NCI-H1417 treated with DMSO at 0.1 percent for 48 hours (cell line): ENCODE measurements around the gene MYO1F.
"Not testable (repeated sequence)": the region's sequence is repeated elsewhere in the genome, so short reads cannot be mapped to it uniquely, and the experiment has no call there.

Source experiments
- DNase-seq: peaks from one replicate; lab custom pipeline; 2025; lab: John Stamatoyannopoulos, UW

Gene MYO1F

DNA sequence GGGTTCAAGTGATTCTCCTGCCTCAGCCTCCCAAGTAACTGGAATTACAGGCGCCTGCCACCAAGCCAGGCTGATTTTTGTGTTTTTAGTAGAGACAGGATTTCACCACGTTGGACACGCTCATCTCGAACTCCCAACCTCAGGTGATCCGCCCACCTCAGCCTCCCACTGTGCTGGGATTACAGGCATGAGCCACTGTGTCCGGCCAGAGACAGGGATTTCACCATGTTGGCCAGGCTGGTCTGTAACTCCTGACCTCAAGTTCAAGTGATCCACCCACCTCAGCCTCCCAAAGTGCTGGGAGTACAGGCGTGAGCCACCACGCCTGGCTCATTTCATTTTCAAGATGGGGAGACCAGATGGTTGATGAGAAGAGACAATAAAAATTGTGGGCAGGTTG is 12.4 kb downstream of the MYO1F start:
- DNase-seq, result not testable (repeated sequence)

DNA sequence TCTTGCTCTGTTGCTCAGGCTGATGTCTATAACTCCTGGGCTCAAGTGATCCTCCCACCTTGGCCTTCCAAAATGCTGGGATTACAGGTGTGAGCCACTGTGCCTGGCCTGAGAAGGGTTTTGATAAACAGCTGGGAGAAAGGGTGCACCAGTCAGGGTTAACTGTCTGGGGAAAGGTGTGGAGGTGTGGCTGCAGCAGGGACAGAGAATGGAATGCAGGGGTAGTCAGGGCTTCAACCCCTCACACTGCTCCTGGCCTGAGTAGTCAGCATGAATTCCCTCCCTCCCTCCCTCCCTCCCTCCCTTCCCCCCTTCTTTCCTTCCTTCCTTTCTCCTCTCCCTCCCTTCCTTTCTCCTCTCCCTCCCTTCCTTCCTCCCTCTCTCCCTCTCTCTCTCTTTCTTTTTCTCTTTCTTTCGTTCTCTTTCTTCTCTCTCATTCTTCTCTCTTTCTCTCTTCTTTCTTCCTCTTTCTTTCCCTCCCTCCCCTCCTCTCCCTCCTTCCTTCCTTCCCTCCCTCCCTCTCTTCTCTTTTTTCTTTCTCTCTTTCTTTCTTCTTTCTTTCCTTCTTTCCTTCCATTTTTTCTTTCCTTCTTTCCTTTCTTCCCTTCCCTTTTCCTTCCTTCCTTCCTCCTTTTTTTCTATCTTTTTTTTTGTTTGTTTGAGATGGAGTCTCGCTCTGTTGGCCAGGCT is 16.0 kb downstream of the MYO1F start:
- no peak for DNase-seq

DNA sequence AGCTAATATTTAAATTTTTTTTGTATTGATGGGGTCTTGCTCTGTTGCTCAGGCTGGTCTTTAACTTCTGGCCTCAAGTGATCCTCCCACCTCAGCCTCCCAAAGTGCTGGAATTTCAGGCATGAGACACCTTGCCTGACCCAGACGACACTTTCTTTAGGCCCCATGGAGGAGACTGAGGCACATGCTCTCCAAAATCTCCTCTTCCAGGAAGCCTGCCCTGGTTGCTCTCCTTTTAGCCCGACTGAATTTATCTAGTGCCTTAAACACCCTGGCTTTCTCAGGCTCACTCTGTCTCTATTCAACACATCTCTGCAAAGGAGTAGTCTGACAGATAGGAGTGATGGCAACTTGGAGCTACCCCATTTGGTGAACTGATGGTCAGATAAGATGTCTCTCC is 18.9 kb downstream of the MYO1F start:
- DNase-seq, result no peak

DNA sequence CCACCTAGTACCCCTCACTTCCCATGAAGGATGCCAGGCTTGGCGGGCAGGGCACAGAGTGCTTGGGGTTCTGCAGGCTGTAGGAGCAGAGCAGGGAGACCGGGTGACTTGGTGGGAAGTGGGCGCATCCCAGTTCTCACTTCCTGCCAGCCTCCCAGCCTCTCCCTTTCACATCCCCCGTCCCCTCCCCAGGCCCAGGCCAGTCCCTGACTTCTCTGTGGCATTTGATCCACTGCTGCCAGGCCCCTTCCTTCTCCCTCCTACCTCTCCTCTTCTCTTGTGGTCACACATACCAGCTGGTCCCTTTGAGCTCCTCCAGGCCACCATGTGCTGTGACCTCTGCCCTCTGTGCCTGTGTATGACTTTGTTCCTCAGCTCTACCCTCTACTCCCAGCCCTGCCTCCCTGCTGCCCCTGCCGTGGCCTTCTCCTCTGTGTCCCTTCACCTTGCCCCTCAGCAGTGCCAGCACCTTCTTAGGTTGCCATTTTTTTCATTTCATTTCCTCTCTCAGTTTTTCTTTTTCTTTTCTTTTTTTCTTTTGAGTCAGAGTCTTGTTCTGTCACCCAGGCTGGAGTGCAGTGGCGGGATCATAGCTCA is 19.5 kb downstream of the MYO1F start:
- no peak for DNase-seq

DNA sequence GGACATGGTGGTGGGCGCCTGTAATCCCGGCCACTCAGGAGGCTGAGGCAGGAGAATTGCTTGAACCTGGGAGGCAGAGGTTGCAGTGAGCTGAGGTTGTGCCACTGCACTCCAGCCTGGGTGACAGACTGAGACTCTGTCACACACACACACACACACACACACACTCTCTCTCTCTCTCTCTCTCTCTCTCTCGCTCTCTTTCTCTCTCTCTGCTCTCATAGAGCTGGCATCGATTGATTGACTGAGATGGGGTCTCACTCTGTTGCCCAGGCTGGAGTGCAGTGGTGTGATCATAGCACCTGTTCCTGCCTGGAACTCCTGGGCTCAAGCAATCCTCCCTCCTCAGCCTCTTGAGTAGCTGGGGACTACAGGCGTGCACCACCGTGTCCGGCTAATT is 23.5 kb downstream of the MYO1F start:
- DNase-seq, result not testable (repeated sequence)

DNA sequence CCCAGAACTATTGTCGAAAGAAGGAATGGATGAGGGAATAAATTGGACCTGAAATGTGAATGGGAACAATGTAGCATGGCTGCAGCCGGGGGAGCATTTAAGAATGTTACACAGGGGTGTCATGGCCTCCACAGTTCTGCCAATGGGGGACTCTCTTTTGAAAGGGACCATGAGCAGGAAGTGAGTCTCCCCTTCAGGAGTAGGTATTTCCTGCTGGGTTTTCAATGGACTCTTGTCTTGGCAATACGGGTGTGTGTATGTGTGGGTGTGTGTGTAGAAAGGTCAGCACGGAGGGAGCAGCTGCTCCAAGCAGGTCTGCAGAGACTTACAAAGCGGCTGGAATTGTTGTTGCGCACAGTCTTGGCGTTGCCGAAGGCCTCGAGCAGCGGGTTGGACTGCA is 24.4 kb downstream of the MYO1F start:
- no peak for DNase-seq

DNA sequence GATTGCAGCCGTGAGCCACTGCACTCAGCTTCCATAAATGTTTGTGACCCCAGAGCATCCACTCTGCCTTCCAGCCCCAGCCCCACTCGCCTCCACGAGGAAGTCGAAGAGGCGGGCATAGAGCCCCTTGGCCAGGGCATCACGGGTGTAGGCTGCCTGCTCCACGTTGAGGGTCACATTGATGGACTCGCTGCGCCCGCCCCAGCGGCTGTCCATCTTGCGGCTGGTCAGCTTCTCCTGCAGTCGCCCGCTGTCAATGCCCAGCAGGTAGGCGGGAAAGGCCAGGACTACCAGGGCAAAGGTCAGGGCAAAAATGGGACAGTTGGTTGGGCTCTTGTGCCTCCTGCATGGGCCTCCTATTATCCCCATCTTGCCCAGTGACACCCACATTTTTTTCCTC is 27.2 kb downstream of the MYO1F start:
- DNase-seq, result no peak

DNA sequence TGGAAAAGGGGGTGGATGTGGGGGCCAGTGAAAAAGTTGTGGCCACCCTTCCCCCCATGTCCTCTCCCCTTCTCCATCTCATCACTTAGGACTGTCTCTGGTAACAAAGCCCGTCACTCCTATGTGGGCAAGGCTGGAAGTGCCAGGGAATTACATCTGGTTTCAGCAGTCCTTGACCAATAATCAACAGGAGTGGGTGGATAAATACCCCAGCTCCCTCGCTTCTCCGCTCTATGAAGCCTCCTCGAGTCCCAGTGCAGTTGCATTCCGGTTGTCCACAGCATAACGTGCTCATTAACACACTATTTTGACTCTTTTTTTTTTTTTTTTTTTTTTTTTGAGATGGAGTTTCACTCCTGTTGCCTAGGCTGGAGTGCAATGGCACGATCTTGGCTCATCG is 31.5 kb downstream of the MYO1F start:
- no peak for DNase-seq

DNA sequence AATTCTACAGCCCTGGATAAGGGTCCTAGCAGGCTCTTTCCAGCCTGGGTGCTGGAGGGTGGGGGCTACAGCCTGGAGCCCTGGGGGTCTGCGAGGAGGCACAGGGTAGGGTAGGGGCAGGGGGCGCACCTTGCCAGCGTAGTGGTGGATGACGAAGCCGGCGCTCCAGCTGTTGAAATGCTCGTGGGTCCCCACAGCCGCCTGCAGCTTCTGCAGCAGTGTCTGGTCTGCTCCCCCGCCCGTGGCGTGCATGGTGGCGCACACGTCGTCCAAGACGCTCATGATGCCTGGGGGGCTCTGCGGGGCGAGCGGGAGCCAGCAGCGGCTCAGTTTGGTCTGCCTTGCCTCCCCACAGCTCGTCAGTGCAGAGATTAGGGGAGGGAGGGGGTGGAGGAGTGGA is 33.1 kb downstream of the MYO1F start:
- DNase-seq, result no peak

DNA sequence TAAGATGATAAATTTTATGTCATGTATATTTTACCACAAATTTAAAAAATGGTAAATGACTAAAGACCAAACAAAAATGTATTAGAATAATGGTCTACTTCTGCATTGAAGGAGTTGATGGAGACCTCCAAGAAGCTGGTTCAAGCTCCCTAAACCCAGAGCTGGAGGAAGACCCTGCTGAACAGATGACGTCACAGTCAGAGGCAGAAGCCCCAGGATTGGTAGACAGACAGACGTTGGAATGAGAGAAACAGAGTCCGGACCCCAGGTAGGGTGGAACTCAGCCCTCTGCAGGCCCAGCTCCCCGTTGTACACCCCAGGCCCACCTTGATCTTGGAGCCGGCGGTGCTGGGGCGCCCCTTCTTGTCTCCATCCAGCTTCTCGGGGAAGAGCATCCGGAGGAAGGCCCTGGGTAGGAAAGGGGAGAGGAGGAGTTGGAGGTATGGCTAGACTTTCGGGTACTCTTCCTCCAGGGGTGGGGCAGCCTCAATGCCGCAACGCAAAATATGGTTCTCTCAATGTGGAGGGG is 37.6 kb downstream of the MYO1F start:
- DNase-seq, result no peak

DNA sequence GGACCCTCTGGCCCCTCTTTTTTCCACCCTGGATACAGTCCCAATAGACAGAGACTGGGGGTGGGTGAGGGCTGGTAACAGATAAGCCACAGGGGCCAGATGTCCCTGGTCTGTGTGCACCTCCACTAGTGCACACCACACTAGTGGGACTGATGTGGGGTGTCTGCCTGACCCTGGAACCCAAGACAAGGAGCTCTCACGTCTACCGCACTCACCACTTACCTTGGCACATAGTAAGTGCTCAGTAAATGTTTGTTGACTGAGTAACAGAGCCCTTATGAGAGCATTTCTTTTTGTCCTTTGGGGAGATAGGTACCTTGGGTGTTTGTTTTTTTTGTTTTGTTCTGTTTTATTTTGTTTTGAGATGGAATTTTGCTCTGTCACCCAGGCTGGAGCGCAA is 40.1 kb downstream of the MYO1F start:
- DNase-seq, result no peak

DNA sequence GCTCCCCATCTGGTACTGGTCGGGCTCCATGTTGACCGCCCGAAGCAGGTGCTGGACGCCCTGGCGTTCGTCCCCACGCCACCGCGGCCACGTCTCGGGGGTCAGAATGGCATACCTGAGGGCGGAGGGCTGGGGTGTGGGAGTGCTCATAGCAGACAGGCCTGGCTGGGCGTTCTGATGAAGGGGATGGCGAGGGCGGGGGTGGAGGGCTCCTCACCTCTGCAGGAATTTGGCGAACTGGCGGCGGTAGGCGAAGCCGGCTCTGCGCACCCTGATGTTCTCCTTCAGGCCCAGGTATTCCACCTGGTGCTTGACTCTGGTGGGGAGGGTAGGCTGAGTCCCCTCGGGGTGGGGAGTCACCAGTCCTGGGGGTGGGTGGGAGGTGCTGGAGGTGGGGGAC is 41.0 kb downstream of the MYO1F start:
- DNase-seq, result no peak

DNA sequence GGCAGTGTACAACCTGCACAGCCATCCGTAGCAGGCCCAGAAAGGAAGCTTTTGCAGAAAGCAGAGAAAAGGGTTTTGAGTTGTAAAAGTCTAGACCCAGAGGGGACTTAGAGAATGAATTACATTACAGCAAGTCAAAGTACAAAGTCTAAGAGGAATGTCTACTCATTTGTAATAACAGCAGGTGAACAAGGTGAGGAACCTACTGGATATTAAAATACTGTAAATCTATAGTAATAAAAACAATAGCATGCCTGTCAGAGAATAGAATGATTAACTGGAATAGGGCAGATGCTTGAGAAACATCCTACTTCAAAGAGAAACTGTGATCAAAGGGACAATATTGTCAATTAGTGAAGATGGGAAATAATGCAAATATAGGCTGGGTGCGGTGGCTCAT is 45.0 kb downstream of the MYO1F start:
- no peak for DNase-seq

DNA sequence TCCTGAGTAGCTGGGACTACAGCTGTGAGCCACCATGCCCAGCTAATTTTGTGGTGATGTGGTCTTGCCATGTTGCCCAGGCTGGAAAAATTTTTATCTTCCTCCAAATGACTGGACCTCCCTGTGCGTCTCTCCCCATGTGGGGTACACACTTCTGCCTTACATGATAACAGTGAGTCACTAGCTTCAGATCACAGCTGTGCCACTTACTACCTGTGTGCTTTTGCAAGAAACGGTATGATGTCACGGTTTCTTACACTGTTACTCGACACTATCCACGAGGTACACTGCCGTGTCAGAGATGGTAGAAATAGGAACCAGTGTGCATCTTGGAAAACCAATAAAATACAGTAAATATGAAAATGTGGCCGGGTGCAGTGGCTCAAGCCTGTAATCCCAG is 45.8 kb downstream of the MYO1F start:
- DNase-seq, result no peak

DNA sequence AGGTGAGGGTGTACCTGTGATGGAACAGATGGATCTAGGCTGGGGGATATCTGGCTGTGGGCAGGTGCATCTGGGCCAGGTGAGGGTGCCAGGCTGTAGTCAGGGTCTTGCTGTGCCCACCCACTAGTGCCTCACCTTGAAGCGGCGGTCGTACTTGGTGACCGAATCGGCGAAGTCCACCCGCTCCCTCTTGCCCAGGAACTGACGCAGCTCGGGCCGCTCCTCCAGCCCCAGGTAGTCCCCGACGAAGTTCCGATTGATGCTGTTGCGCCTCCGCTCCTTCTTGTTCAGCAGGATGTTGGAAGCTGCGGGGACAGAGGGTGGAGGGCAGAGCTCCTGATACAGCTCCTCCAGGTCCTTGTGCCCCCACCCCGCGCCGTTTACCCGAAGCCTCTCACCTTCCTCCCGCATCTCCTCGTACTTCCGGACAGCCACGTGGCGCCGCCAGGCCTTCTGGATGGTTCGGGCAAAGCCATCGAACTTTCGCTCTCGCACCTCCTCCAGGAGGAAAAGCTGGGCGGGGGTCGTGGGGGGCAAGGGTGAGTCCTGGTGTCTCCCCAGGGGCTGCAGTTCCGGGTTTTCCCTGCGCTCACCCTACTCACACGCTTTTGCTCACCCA is 47.1 kb downstream of the MYO1F start:
- no peak for DNase-seq

DNA sequence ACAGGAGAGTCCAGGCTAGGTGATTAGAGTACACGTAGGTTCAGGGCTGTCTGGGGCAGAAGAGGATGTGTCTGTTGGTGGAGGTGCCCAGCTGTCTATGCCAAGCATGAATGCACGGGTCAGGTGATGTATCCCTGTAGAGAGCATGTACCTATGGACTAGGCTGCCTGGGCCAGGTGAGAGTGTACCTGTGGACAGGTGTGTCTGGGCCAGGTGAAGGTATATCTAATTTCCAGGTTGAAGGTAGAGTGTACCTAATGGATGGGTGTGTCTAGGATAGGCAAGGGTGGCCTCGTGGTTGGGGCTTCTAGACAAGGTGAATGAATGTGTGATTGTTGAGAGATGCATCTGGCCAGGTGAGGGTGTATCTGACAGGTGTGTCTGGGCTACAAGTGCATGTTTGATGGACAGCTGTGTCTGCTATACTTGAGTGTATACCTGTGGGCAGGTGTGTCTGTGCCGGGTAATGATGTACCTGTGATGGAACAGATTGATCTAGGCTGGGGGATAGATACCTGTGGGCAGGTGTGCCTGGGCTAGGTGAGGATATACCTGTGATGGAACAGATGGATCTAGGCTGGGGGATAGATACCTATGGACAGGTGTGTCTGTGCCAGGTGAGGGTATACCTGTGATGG is 47.8 kb downstream of the MYO1F start:
- DNase-seq, result no peak

DNA sequence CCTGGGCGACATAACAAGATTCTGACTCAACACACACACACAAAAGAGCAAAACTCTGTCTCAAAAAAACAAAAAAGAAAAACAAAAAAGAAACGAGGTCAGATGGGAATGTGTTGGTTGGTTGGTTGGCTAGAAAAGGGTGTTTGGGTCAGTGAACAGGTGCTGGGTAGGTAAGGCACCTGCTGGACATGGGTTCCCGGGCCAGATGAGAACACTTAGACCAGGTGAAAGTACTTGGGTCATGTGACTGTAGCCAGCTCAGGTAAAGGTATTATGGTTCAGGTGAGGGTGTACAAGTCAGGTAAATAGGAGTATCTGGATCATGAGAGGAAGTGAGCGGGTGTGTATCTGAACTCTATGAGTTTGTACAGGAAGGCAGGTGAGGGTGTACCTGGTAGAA is 48.7 kb downstream of the MYO1F start:
- DNase-seq, result no peak

DNA sequence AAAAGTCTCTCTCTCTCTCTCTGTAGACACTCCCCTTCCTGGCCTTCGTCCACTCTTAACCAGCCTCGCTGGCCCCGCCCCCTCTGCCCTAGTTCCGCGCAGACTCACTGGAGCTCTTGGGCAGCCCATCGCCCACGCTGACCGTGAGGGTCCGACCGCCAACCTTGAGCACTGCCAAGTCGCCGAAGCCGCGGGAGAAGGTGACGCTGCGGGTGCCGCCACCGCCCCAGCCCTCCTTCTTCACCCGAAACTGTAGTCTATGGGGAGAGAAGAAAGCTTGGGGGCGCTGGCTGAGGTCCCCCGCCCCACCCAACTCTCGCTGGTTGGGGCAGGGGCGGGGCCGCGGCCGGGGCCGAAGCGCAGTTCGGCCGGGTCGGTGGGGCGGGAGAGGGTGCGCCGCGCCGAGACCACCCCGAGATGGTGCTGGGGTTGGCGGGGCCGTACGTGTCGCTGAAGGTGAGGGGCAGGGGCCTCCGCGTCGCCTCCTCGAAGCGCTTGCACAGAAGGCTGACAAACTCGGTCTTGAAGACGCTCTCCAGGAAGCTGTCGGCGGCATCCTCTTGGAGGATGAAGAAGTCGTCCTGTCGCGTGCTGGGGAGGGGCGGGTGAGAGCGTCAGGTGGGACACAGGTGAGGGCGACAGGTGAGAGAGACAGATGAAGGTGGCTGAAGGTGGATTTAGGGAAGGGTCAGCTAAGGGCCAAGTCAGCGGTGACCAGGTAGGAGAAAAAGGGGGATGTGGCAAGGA is 50.7 kb downstream of the MYO1F start:
- no peak for DNase-seq

DNA sequence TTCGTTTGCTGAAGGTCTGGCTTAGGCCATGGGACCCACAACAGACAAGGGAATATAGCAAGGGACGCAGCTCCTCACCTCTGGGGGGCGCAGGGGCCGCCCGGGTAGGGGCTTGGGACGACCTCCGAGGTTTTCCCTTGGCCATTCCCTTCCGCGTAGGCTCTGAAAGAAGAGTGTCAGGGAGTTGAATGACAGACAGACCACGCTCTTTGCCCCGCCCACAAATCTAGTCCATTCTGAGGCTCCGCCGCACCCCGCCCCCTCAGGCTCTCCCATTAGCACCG is 51.9 kb downstream of the MYO1F start:
- DNase-seq, result no peak

DNA sequence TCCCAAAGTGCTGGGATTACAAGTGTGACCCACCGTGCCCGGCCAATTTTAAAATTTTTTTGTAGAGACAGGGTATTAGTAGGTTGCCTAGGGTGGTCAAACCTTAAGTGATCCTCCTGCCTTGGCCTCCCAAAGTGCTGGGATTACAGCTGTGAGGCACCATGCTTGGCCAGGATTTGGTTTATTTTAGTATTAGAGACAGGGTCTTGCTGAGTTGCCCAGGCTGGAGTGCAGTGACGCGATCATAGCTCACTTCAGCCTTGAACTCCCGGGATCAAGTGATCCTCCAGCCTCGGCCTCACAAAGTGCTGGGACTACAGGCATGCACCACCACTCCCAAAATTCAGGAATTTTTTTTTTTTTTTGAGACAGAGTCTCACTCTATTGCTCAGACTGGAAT is 57.9 kb downstream of the MYO1F start:
- DNase-seq, result no peak

DNA sequence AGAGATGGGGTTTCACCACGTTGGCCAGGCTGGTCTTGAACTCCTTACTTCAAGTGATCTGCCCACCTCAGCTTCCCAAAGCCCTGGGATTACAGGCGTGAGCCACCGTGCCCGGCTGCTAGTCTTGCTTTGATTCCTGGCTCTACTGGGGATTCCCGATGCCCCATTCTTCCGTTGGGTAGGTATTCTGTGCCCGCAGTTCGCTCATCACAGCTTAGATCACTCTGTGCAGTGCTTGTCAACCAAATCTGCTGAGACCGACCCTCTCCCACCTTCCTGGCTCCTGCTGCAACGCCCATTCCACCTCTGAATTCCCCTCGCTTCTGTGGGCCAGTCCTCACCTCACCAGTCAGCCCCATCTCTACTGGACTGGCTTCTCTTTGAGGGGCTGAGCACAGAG is 58.7 kb downstream of the MYO1F start:
- DNase-seq, result no peak
